Endodermal cell (in vitro differentiated cells): ENCODE data around the gene KRTAP10-2. TPM values are rescaled to one million over a fixed set of nuclear protein-coding genes. Genes with fewer than 3 reads are reported as not detected.

ENCODE experiments used
- DNase-seq: peaks from one replicate; pipeline ENCODE4 v3.0.0-alpha.2; 2017
- H3K27ac ChIP-seq: 2 replicates; pipeline ENCODE4 v1.5.1; 2013; ENCODE audit warnings: mild to moderate bottlenecking, low read depth, low read length, moderate library complexity
- H3K27me3 ChIP-seq: 2 replicates; pipeline ENCODE4 v1.6.1; 2013; ENCODE audit warnings: mild to moderate bottlenecking, low read length, moderate library complexity; ENCODE audit not compliant: insufficient read depth, control insufficient read depth, poor library complexity, severe bottlenecking
- H3K36me3 ChIP-seq: 2 replicates; pipeline ENCODE4 v1.7.0; 2013; ENCODE audit warnings: mild to moderate bottlenecking, low read length, moderate library complexity; ENCODE audit not compliant: control insufficient read depth, insufficient read depth
- H3K4me1 ChIP-seq: one replicate; pipeline ENCODE4 v1.7.0; 2013; ENCODE audit warnings: low read length; ENCODE audit not compliant: control insufficient read depth, insufficient read depth
- H3K4me3 ChIP-seq: 2 replicates; pipeline ENCODE4 v1.5.1; 2013; ENCODE audit warnings: mild to moderate bottlenecking, low read length, moderate library complexity
- H3K9ac ChIP-seq: 2 replicates; pipeline ENCODE4 v1.6.1; 2013; ENCODE audit warnings: mild to moderate bottlenecking, low read length, moderate library complexity; ENCODE audit not compliant: poor library complexity, severe bottlenecking; ENCODE audit errors: extremely low read depth
- H3K9me3 ChIP-seq: 2 replicates; pipeline ENCODE4 v1.6.1; 2013; ENCODE audit warnings: mild to moderate bottlenecking, low read length, moderate library complexity; ENCODE audit not compliant: control insufficient read depth
- H3K27ac Mint-ChIP-seq: 2 replicates; pipeline ENCODE4 v1.8.0; 2020; ENCODE audit warnings: mixed read lengths
- H3K27me3 Mint-ChIP-seq: 2 replicates; pipeline ENCODE4 v1.8.0; 2021; ENCODE audit warnings: mild to moderate bottlenecking, mixed read lengths; ENCODE audit not compliant: insufficient read depth
- H3K36me3 Mint-ChIP-seq: 2 replicates; pipeline ENCODE4 v1.8.0; 2020; ENCODE audit warnings: low read depth, mixed read lengths
- H3K4me1 Mint-ChIP-seq: 2 replicates; pipeline ENCODE4 v1.8.0; 2020; ENCODE audit warnings: mixed read lengths
- H3K4me3 Mint-ChIP-seq: 2 replicates; pipeline ENCODE4 v1.8.0; 2020; ENCODE audit warnings: mild to moderate bottlenecking, moderate library complexity, mixed read lengths
- H3K9me3 Mint-ChIP-seq: 2 replicates; pipeline ENCODE4 v1.8.0; 2020; ENCODE audit warnings: mild to moderate bottlenecking, mixed read lengths
- CTCF ChIP-seq: fragments of 200-600 bp; sonication (generic); conservative IDR thresholded peaks from 2 replicates; pipeline ENCODE4 v1.5.0; 2021; ENCODE audit warnings: antibody characterized with exemption, mild to moderate bottlenecking
- WGBS, 2 experiments: methylation state at CpG; one replicate each; pipeline versions ENCODE4 v1.1.5 to v1.1.7; 2013; ENCODE audit warnings: missing lambda C conversion rate in 2 of 2, mixed read lengths in 1 of 2; ENCODE audit not compliant: insufficient coverage in 1 of 2, insufficient read length in 1 of 2; 5-methylcytosine and 5-hydroxymethylcytosine counted together
- total RNA-seq, 2 donors: library from RNA; stranded (reverse); fragmentation: NEBNext Ultra II Directional in 1 of 2; extraction: Animal tissue kit (Norgen Biotek cat#: 25700) in 1 of 2; gene quantifications; 2 replicates in 1 of 2; 3 replicates in 1 of 2; pipeline ENCODE4 v1.2.1, GENCODE V29; 2021

Gene KRTAP10-2
- total RNA-seq, 2 donors from 2014 or later: not detected

- H3K9ac ChIP-seq: no peak overlapping the region
- no peak overlapping the region for H3K4me3 Mint-ChIP-seq
- WGBS, 2 experiments: 91 to 97% methylated on average over 18 to 23 of the region's 23 CpGs
- H3K27ac Mint-ChIP-seq: no peak overlapping the region
- no peaks in the 10 kb centered on the region for H3K27me3 Mint-ChIP-seq
- no peaks in the 10 kb centered on the region for H3K4me1 Mint-ChIP-seq
- H3K9me3 Mint-ChIP-seq: no peaks in the 10 kb centered on the region
- H3K27ac ChIP-seq: no peak overlapping the region
- no peaks in the 10 kb centered on the region for H3K36me3 ChIP-seq
- no peak for TF ChIP-seq CTCF
- no peaks in the 10 kb centered on the region for H3K27me3 ChIP-seq
- H3K4me3 ChIP-seq: no peak overlapping the region
- peak; percentile 39 for DNase-seq
- H3K4me1 ChIP-seq: no peaks in the 10 kb centered on the region
- H3K36me3 Mint-ChIP-seq: no peaks in the 10 kb centered on the region
- H3K9me3 ChIP-seq: peaks cover under 1% of the 10 kb centered on the region
Measured at GRCh38 chr21:44529503-44530125, 21.7 kb downstream of the KRTAP10-2 start.

GRCh38 chr21:44529011-44529421, 22.3 kb downstream of the KRTAP10-2 start:
- H3K4me1 ChIP-seq: no peaks in the 10 kb centered on the region
- no peak overlapping the region for H3K27ac ChIP-seq
- 94 to 95% methylated on average over 12 to 15 of the region's 17 CpGs for WGBS, 2 experiments
- TF ChIP-seq CTCF: no peak
- no peak for DNase-seq
- H3K9ac ChIP-seq: no peak overlapping the region
- peaks cover 6% of the 10 kb centered on the region for H3K9me3 ChIP-seq
- H3K36me3 Mint-ChIP-seq: no peaks in the 10 kb centered on the region
- H3K9me3 Mint-ChIP-seq: no peaks in the 10 kb centered on the region
- H3K4me1 Mint-ChIP-seq: no peaks in the 10 kb centered on the region
- no peak overlapping the region for H3K4me3 Mint-ChIP-seq
- H3K36me3 ChIP-seq: no peaks in the 10 kb centered on the region
- H3K27me3 ChIP-seq: no peaks in the 10 kb centered on the region
- H3K27ac Mint-ChIP-seq: no peak overlapping the region
- H3K27me3 Mint-ChIP-seq: no peaks in the 10 kb centered on the region
- no peak overlapping the region for H3K4me3 ChIP-seq

GRCh38 chr21:44528634-44528995, 22.7 kb downstream of the KRTAP10-2 start:
- no peaks in the 10 kb centered on the region for H3K9me3 Mint-ChIP-seq
- Histone ChIP-seq H3K4me3 (no peak overlapping the region), H3K9ac (no peak overlapping the region), H3K27ac (no peak overlapping the region), H3K4me1 (no peaks in the 10 kb centered on the region), H3K36me3 (no peaks in the 10 kb centered on the region), H3K27me3 (no peaks in the 10 kb centered on the region), H3K9me3 (peaks cover 10% of the 10 kb centered on the region)
- no peak overlapping the region for H3K4me3 Mint-ChIP-seq
- no peak for TF ChIP-seq CTCF
- H3K27ac Mint-ChIP-seq: no peak overlapping the region
- DNase-seq: no peak
- WGBS, 2 experiments: 92 to 100% methylated on average over 7 to 10 of the region's 10 CpGs
- no peaks in the 10 kb centered on the region for H3K27me3 Mint-ChIP-seq
- no peaks in the 10 kb centered on the region for H3K4me1 Mint-ChIP-seq
- H3K36me3 Mint-ChIP-seq: no peaks in the 10 kb centered on the region
